H9 (cell line): Measurements from ENCODE around the gene HOXA7. TPM values are rescaled to one million over a fixed set of nuclear protein-coding genes. Genes with fewer than 3 reads are reported as not detected.

Experiments used
- DNase-seq: peaks from one replicate; pipeline ENCODE4 v3.0.0-alpha.2; 2017
- H2AFZ ChIP-seq: one replicate; pipeline ENCODE4 v1.6.1; 2013; ENCODE audit warnings: mild to moderate bottlenecking, low read length, control low read depth, moderate library complexity
- H2AK5ac ChIP-seq: 2 replicates; pipeline ENCODE4 v1.6.1; 2013; ENCODE audit warnings: low read length, control low read depth, mixed read lengths; ENCODE audit not compliant: insufficient read length
- H2BK120ac ChIP-seq: one replicate; pipeline ENCODE4 v1.6.1; 2013; ENCODE audit warnings: low read depth, mild to moderate bottlenecking, low read length, control low read depth, inconsistent platforms; ENCODE audit not compliant: poor library complexity, severe bottlenecking
- H2BK12ac ChIP-seq: 2 replicates; pipeline ENCODE4 v1.6.1; 2013; ENCODE audit warnings: low read length, control low read depth, mixed read lengths, low read depth; ENCODE audit not compliant: insufficient read length
- H2BK15ac ChIP-seq: 2 replicates; pipeline ENCODE4 v1.6.1; 2013; ENCODE audit warnings: low read depth, low read length, control low read depth
- H2BK20ac ChIP-seq: one replicate; pipeline ENCODE4 v1.6.1; 2013; ENCODE audit warnings: low read depth, mild to moderate bottlenecking, low read length, control low read depth, inconsistent platforms; ENCODE audit not compliant: poor library complexity, severe bottlenecking
- H2BK5ac ChIP-seq: 2 replicates; pipeline ENCODE4 v1.6.1; 2013; ENCODE audit warnings: low read length, control low read depth, mixed read lengths; ENCODE audit not compliant: insufficient read length
- H3K14ac ChIP-seq: 2 replicates; pipeline ENCODE4 v1.6.1; 2013; ENCODE audit warnings: low read length, control low read depth; ENCODE audit not compliant: insufficient read depth
- H3K18ac ChIP-seq: 2 replicates; pipeline ENCODE4 v1.6.1; 2013; ENCODE audit warnings: low read depth, mild to moderate bottlenecking, mixed read lengths, low read length, control low read depth; ENCODE audit not compliant: insufficient read length
- H3K23ac ChIP-seq: 2 replicates; pipeline ENCODE4 v1.6.1; 2013; ENCODE audit warnings: low read length, control low read depth, mixed read lengths, low read depth; ENCODE audit not compliant: insufficient read length
- H3K23me2 ChIP-seq: 2 replicates; pipeline ENCODE4 v1.6.1; 2013; ENCODE audit warnings: low read depth, mild to moderate bottlenecking, mixed read lengths, low read length, control low read depth; ENCODE audit not compliant: insufficient read length, poor library complexity, severe bottlenecking
- H3K27ac ChIP-seq: 2 replicates; pipeline ENCODE4 v1.5.1; 2013; ENCODE audit warnings: low read length, control low read depth, mixed read lengths, low read depth; ENCODE audit not compliant: insufficient read length
- H3K27me3 ChIP-seq: 2 replicates; pipeline ENCODE4 v1.6.1; 2013; ENCODE audit warnings: low read length, control low read depth, inconsistent platforms; ENCODE audit not compliant: insufficient read depth
- H3K4ac ChIP-seq: 2 replicates; pipeline ENCODE4 v1.6.1; 2013; ENCODE audit warnings: low read depth, mild to moderate bottlenecking, control low read depth, inconsistent platforms, low read length, moderate library complexity
- H3K4me1 ChIP-seq: 2 replicates; pipeline ENCODE4 v1.6.1; 2013; ENCODE audit warnings: low read length, control low read depth, inconsistent platforms; ENCODE audit not compliant: insufficient read depth
- H3K4me2 ChIP-seq: 2 replicates; pipeline ENCODE4 v1.6.1; 2013; ENCODE audit warnings: low read length, control low read depth, mixed read lengths; ENCODE audit not compliant: insufficient read length, insufficient read depth
- H3K56ac ChIP-seq: 2 replicates; pipeline ENCODE4 v1.6.1; 2013; ENCODE audit warnings: low read depth, mild to moderate bottlenecking, mixed read lengths, low read length, control low read depth; ENCODE audit not compliant: insufficient read length
- H3K79me1 ChIP-seq: 2 replicates; pipeline ENCODE4 v1.6.1; 2013; ENCODE audit warnings: low read depth, mild to moderate bottlenecking, moderate library complexity, low read length, control low read depth, inconsistent platforms; ENCODE audit not compliant: insufficient read depth, poor library complexity, severe bottlenecking
- H3K79me2 ChIP-seq: 2 replicates; pipeline ENCODE4 v1.6.1; 2013; ENCODE audit warnings: low read length, control low read depth, inconsistent platforms; ENCODE audit not compliant: insufficient read depth
- H3K9ac ChIP-seq: 2 replicates; pipeline ENCODE4 v1.6.1; 2013; ENCODE audit warnings: low read length, control low read depth, mixed read lengths; ENCODE audit not compliant: insufficient read length; ENCODE audit errors: extremely low read depth
- H3K9me3 ChIP-seq: one replicate; pipeline ENCODE4 v1.6.1; 2013; ENCODE audit warnings: low read depth, low read length, inconsistent platforms; ENCODE audit not compliant: control insufficient read depth
- H3T11ph ChIP-seq: one replicate; pipeline ENCODE4 v1.6.1; 2013; ENCODE audit warnings: mild to moderate bottlenecking, low read length, control low read depth, inconsistent platforms
- H4K20me1 ChIP-seq: one replicate; pipeline ENCODE4 v1.6.1; 2013; ENCODE audit not compliant: control insufficient read depth, insufficient read length, insufficient read depth
- H4K5ac ChIP-seq: 2 replicates; pipeline ENCODE4 v1.6.1; 2013; ENCODE audit warnings: low read depth, mild to moderate bottlenecking, mixed read lengths, low read length, control low read depth; ENCODE audit not compliant: insufficient read length
- H4K8ac ChIP-seq: replicated peaks from 2 replicates; pipeline ENCODE4 v1.6.1; 2013; ENCODE audit warnings: low read length, control low read depth, mixed read lengths, low read depth; ENCODE audit not compliant: insufficient read length
- H4K91ac ChIP-seq: 2 replicates; pipeline ENCODE4 v1.6.1; 2013; ENCODE audit warnings: low read depth, mild to moderate bottlenecking, moderate library complexity, mixed read lengths, low read length, control low read depth; ENCODE audit not compliant: insufficient read length
- H3K27ac Mint-ChIP-seq, 3 experiments: 2 replicates in 2 of 3; 3 replicates in 1 of 3; pipeline ENCODE4 v1.8.0; 2020 to 2021; ENCODE audit warnings: mixed read lengths in 3 of 3, mild to moderate bottlenecking in 1 of 3, moderate library complexity in 1 of 3
- H3K27me3 Mint-ChIP-seq: 2 replicates; pipeline ENCODE4 v1.8.0; 2021; ENCODE audit warnings: low read depth, mild to moderate bottlenecking, moderate library complexity, mixed read lengths
- H3K36me3 Mint-ChIP-seq, 3 experiments: 2 replicates in 2 of 3; 3 replicates in 1 of 3; pipeline ENCODE4 v1.8.0; 2020 to 2021; ENCODE audit warnings: low read depth in 3 of 3, mixed read lengths in 3 of 3; ENCODE audit not compliant: insufficient read depth in 1 of 3
- H3K4me1 Mint-ChIP-seq, 2 experiments: 2 replicates each; pipeline ENCODE4 v1.8.0; 2020; ENCODE audit warnings: mixed read lengths in 2 of 2
- H3K4me3 Mint-ChIP-seq, 2 experiments: 2 replicates in 1 of 2; 3 replicates in 1 of 2; pipeline ENCODE4 v1.8.0; 2020 to 2021; ENCODE audit warnings: mild to moderate bottlenecking in 2 of 2, mixed read lengths in 2 of 2, moderate library complexity in 1 of 2
- H3K9me3 Mint-ChIP-seq, 2 experiments: 2 replicates in 1 of 2; 3 replicates in 1 of 2; pipeline ENCODE4 v1.8.0; 2020; ENCODE audit warnings: mild to moderate bottlenecking in 2 of 2, mixed read lengths in 2 of 2, moderate library complexity in 1 of 2
- WGBS: extraction: QIAGEN DNeasy Blood & Tissue Kit; methylation state at CpG from one replicate; pipeline ENCODE4 v1.1.7; 2013; ENCODE audit warnings: missing lambda C conversion rate, low lambda C conversion rate, mixed read lengths; ENCODE audit not compliant: insufficient read length; ENCODE audit errors: extremely low coverage; 5-methylcytosine and 5-hydroxymethylcytosine counted together
- total RNA-seq: library from RNA; stranded (reverse); gene quantifications from 2 replicates; pipeline ENCODE4 v1.2.1, GENCODE V29; 2021
- TF ChIP-seq, protein P1 (sequence below): fragments of 200-600 bp; sonication (generic); conservative IDR thresholded peaks from 3 replicates; pipeline ENCODE4 v1.8.0; 2021; ENCODE audit warnings: antibody characterized with exemption, mild to moderate bottlenecking

The HOXA7 gene
- total RNA-seq, 1 experiment from 2014 or later = not detected

DNA sequence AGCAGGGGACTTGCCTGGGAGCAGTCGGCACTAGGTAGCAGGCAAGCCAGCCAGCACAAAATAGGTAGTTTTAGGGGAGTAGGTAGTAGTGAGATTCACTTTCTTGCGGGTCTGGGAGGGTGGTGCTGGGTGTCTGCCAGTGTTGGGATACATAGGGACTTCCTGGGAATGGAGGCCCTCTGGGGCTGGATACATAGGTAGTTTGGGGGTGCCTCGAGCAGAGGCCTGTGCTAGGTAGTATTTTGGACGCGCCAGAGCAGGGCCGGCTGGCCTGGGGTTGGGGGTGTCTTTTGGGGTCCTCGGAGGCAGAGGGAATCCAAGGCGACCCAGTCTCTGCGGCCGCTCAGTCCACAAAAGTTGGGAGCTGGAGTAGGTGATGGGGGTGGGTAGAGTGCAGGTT, 2.1 kb downstream of the HOXA7 start:
- H3K36me3 Mint-ChIP-seq = peaks cover 0 to 6% (median 0%) of the 10 kb centered on the region in 3 experiments; a peak in 3 of 7 replicates
- no peak overlapping the region for H3K4me2 ChIP-seq
- H3K23me2 ChIP-seq = no peaks in the 10 kb centered on the region
- no peak overlapping the region for H3K18ac ChIP-seq
- H3K4me1 ChIP-seq = no peaks in the 10 kb centered on the region
- H3K27ac ChIP-seq = no peak overlapping the region
- no peak overlapping the region for H4K91ac ChIP-seq
- H3K4me1 Mint-ChIP-seq = peaks cover 13 to 22% of the 10 kb centered on the region in 2 experiments
- H3K4ac ChIP-seq = no peak overlapping the region
- H4K8ac ChIP-seq = no peak overlapping the region
- no peak overlapping the region for H2AFZ ChIP-seq
- H2BK20ac ChIP-seq = no peak overlapping the region
- no peak overlapping the region for H2BK5ac ChIP-seq
- no peak overlapping the region for H3K23ac ChIP-seq
- H3K14ac ChIP-seq = no peak overlapping the region
- H3K79me2 ChIP-seq = no peaks in the 10 kb centered on the region
- no peak overlapping the region for H3T11ph ChIP-seq
- no peak overlapping the region for H3K27ac Mint-ChIP-seq
- H3K27me3 Mint-ChIP-seq = peaks cover 100% of the 10 kb centered on the region
- WGBS = no CpG with 5 or more reads among the region's 10 CpGs
- H3K9ac ChIP-seq = no peak overlapping the region
- H3K4me3 Mint-ChIP-seq = peak overlapping the region in 1 of 2 experiments; percentile 29; a peak in 1 of 5 replicates
- H2BK15ac ChIP-seq = no peak overlapping the region
- TF ChIP-seq, protein P1, sequence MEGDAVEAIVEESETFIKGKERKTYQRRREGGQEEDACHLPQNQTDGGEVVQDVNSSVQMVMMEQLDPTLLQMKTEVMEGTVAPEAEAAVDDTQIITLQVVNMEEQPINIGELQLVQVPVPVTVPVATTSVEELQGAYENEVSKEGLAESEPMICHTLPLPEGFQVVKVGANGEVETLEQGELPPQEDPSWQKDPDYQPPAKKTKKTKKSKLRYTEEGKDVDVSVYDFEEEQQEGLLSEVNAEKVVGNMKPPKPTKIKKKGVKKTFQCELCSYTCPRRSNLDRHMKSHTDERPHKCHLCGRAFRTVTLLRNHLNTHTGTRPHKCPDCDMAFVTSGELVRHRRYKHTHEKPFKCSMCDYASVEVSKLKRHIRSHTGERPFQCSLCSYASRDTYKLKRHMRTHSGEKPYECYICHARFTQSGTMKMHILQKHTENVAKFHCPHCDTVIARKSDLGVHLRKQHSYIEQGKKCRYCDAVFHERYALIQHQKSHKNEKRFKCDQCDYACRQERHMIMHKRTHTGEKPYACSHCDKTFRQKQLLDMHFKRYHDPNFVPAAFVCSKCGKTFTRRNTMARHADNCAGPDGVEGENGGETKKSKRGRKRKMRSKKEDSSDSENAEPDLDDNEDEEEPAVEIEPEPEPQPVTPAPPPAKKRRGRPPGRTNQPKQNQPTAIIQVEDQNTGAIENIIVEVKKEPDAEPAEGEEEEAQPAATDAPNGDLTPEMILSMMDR = no peak
- no peak overlapping the region for H4K5ac ChIP-seq
- no peak overlapping the region for H3K56ac ChIP-seq
- no peaks in the 10 kb centered on the region for H3K9me3 ChIP-seq
- H2AK5ac ChIP-seq = no peak overlapping the region
- peaks cover 17 to 29% of the 10 kb centered on the region in 2 experiments for H3K9me3 Mint-ChIP-seq
- no peak overlapping the region for H2BK12ac ChIP-seq
- peaks cover 97% of the 10 kb centered on the region for H3K27me3 ChIP-seq
- no peaks in the 10 kb centered on the region for H4K20me1 ChIP-seq
- H3K79me1 ChIP-seq = no peaks in the 10 kb centered on the region
- H2BK120ac ChIP-seq = no peak overlapping the region
- DNase-seq = no peak
